IPS-18c (cell line): Measurements from ENCODE around the gene NKX6-2.
"Not testable (repeated sequence)": the region's sequence is repeated elsewhere in the genome, so short reads cannot be mapped to it uniquely, and the experiment has no call there.

Experiments
- H3K4me3 ChIP-seq: 2 replicates; pipeline ENCODE4 v1.7.0; 2013; ENCODE audit warnings: low read depth, mild to moderate bottlenecking, low read length, moderate library complexity; ENCODE audit not compliant: insufficient read depth
- H3K9me3 ChIP-seq: one replicate; pipeline ENCODE4 v1.6.1; 2013; ENCODE audit warnings: mild to moderate bottlenecking, low read length, moderate library complexity; ENCODE audit not compliant: control insufficient read depth, insufficient read depth

The NKX6-2 gene

GRCh38 chr10:132774181-132774901, 11.6 kb downstream of the NKX6-2 start:
- Histone ChIP-seq H3K4me3 (no peak overlapping the region; the same call in 1 of the 2 replicates), H3K9me3 (peaks cover 4% of the 10 kb centered on the region)

GRCh38 chr10:132772816-132773215, 13.1 kb downstream of the NKX6-2 start:
- not testable (repeated sequence) for H3K9me3 ChIP-seq, H3K4me3 ChIP-seq

GRCh38 chr10:132770061-132771021, 15.6 kb downstream of the NKX6-2 start:
- Histone ChIP-seq H3K9me3 (peaks cover 4% of the 10 kb centered on the region), H3K4me3 (no peak overlapping the region)

GRCh38 chr10:132768346-132769248, 17.4 kb downstream of the NKX6-2 start:
- H3K9me3 ChIP-seq, result peaks cover 4% of the 10 kb centered on the region
- H3K4me3 ChIP-seq, result no peak overlapping the region

GRCh38 chr10:132766291-132766690, 19.7 kb downstream of the NKX6-2 start:
- no peak overlapping the region for H3K4me3 ChIP-seq
- peaks cover 4% of the 10 kb centered on the region for H3K9me3 ChIP-seq

GRCh38 chr10:132765435-132765834, 20.5 kb downstream of the NKX6-2 start:
- Histone ChIP-seq H3K9me3 (peaks cover 4% of the 10 kb centered on the region), H3K4me3 (no peak overlapping the region)

GRCh38 chr10:132764108-132764507, 21.8 kb downstream of the NKX6-2 start:
- Histone ChIP-seq H3K9me3 (no peaks in the 10 kb centered on the region), H3K4me3 (no peak overlapping the region)

GRCh38 chr10:132763545-132763944, 22.4 kb downstream of the NKX6-2 start:
- no peak overlapping the region for H3K4me3 ChIP-seq
- H3K9me3 ChIP-seq, result no peaks in the 10 kb centered on the region

GRCh38 chr10:132762267-132762666, 23.7 kb downstream of the NKX6-2 start:
- H3K4me3 ChIP-seq, result no peak overlapping the region
- no peaks in the 10 kb centered on the region for H3K9me3 ChIP-seq

GRCh38 chr10:132761395-132762060, 24.4 kb downstream of the NKX6-2 start:
- no peaks in the 10 kb centered on the region for H3K9me3 ChIP-seq
- H3K4me3 ChIP-seq, result no peak overlapping the region

- Histone ChIP-seq H3K9me3 (no peaks in the 10 kb centered on the region), H3K4me3 (no peak overlapping the region)
Observed at GRCh38 chr10:132758865-132759264, 27.1 kb downstream of the NKX6-2 start.

- H3K4me3 ChIP-seq, result no peak overlapping the region
- no peaks in the 10 kb centered on the region for H3K9me3 ChIP-seq
Observed at GRCh38 chr10:132757171-132757570, 28.8 kb downstream of the NKX6-2 start.

GRCh38 chr10:132756591-132756990, 29.4 kb downstream of the NKX6-2 start:
- Histone ChIP-seq H3K9me3 (no peaks in the 10 kb centered on the region), H3K4me3 (no peak overlapping the region)

- Histone ChIP-seq H3K9me3 (no peaks in the 10 kb centered on the region), H3K4me3 (no peak overlapping the region; the same call in 1 of the 2 replicates)
Observed at GRCh38 chr10:132755166-132755711, 30.7 kb downstream of the NKX6-2 start.

GRCh38 chr10:132754071-132754470, 31.9 kb downstream of the NKX6-2 start:
- no peaks in the 10 kb centered on the region for H3K9me3 ChIP-seq
- no peak overlapping the region for H3K4me3 ChIP-seq

GRCh38 chr10:132753596-132753995, 32.4 kb downstream of the NKX6-2 start:
- Histone ChIP-seq H3K4me3 (no peak overlapping the region), H3K9me3 (no peaks in the 10 kb centered on the region)
